GM19240 (cell line): Measurements from ENCODE around the gene CWC25.
A peak's percentile ranks its signal among the peaks of the same experiment; 100 is the strongest.
"Not testable (repeated sequence)": the region's sequence is repeated elsewhere in the genome, so short reads cannot be mapped to it uniquely, and the experiment has no call there.

Source experiments
- DNase-seq: peaks from one replicate; pipeline ENCODE4 v3.0.0; 2011; ENCODE audit warnings: low spot score; ENCODE audit not compliant: insufficient read length

Gene CWC25

DNA sequence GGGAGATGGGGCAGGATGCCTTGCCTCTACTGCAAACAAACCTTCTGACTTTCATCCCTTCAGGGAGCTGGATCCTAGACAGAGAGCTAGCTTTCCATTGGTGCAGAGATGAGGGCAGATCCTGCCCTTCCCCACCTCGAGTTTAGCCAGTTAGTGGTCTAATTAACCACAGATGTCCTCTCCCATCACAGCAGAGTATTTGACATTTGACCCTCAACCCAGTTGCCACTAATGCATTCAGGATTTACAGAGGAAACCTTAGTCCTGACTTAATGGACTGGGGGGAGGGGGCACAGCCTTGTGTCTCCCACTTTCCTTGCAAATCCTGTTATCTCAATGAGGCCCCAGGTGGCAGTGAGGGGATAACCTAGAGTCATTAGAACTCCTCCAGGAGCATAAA is 35.9 kb downstream of the CWC25 start:
- DNase-seq, result no peak

DNA sequence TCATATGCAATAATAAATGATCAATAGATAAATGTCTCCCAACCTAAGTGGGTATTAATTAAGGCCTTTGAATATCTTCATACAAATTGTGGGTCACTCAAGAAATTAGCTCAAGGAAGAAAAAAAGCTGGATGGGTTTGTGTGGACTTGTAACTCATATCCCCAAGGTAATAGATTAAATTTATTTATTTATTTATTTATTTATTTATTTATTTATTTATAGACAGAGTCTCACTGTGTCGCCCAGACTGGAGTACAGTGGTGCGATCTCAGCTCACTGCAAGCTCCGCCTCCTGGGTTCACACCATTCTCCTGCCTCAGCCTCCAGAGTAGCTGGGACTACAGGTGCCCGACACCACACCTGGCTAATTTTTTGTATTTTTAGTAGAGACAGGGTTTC is 37.1 kb downstream of the CWC25 start:
- DNase-seq, result not testable (repeated sequence)

DNA sequence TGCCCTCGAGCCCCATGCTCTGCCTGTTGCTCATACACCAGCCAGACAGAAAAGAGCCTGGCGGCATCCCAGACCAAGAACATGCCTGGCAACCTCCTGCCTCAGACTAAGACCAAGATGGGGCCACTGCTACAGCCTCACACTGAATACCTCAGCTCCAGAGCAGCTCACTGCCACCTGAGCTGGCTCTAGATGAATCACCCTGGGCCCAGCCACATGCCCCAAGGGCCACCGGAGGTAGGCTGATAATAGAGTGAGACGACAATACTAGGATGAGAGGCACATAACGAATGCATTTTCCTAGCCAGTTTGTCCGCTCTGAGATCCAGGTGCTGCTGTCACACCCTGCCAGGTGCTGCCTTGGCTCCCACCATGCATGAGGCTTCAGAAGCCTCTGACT is 38.7 kb downstream of the CWC25 start:
- DNase-seq, result no peak

DNA sequence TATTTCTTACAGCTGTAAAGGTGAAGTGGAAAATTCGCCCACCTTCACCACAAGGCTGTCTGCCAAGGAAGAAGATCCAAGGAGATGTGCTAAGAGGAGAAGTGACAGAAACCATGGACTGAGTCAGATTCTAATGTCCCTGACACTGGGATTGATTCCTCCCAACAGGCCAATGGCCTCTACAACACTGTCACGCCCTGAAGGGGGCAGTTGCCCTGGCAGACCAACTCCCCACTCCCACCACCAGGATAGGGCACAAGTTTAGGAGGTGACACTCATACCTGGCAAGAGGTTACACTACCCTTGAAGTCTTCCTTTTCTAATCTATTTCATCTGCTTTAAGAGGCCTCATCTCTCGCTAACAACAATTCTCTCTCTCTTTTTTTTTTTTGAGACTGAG is 41.9 kb downstream of the CWC25 start:
- DNase-seq, result no peak

DNA sequence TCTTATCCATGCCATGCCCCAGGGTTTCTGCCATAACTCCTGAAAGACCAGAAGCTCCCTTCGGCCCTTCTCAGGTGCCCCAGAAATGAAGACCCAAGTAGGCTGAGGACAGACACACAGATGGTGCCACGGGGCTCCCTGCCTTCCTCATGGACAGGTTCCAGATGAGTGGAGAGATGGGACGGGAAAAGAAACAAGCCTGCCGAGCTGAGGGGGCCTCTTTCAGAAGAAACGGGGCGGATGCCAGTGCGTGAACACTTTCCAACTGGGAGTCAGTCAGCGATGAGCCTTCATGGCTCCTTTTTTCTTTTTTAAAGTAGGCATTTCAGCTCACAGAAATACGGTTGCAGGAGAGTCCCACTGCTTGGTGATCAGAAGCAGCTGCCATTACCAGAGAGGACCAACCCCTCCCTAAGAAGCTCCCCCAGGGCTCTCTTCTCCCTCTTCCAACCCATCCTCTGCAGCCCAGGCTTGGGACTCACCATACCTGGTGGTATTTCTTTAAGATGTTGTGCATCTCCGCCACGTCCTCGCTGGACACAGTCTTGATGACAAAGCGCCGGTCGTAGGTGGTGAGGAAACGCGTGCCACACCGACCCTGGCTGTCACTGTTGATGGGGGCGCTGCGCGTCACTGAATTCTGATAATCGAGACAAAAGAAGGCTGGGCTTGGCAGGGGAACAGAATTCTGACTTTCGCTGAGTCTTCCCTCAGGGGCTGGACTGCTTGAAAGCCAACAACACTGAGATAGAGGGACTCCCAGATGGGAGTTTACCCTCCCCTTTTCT is 45.0 kb downstream of the CWC25 start:
- DNase-seq, result no peak

DNA sequence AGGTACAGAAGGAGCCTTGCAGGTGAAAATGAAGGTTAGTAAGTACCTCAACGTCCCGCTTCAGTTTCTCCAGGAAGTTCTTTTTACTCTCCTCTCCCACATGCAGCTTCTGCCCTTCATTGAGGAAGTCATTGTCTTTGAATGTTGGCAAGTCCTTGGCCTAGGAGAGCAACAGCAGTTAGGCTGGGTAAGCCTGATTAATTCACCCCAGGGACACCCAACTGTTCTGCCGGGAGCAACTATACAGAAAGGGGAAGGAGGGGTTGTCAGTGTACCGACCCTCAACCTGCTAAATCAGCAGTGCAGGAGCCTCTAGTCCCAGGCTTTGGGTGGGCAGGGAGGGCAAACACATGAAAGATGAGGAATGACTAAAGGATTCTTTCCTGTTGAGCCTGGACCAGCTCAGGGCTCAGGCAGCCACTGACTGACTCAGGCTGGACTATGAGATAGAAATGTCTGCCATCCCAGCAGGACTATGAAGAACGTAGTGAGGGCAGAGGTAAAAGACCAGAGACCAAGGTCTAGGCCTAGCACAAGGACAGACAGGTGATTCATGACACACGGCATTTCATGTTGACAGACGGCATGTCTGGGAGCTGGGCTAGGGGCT is 47.4 kb downstream of the CWC25 start:
- no peak for DNase-seq

DNA sequence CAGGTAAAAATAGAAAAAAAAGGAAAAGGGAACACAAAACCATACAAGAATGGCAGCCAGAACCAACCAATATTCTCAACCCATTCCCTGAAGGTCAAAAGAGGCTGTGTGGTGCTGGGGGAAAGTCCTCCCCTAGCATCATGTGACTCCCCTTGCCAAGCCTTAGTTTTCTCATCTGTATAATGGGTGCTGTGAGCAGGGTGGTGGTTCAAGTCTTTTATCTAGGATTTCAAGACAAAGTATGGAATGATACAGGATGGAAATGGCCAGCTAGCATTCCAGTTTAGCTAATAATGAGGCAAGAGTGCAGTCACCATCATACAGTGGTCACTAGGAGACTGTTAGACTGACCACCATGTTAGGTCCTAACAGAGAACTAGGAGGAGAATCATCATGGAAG is 51.9 kb downstream of the CWC25 start:
- DNase-seq, result no peak

DNA sequence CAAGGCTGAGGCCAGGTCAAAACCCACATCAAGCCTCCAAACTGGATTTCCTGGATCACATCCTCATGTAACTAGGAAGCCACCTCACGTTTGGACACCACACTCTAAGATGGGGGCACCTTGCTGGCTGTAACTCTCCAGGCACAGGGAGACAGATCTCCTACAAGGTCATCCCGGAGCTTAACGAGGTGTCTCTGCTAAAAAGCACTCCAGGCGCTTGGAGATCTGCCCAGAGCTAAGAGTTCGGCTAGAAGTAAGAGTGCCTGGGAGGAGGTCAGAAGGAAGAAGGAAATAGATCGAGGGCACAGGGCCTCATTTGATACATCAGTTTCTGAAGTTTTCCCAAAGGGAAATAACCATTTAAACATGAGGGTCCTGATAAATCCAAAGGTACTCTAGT is 56.7 kb downstream of the CWC25 start:
- no peak for DNase-seq

DNA sequence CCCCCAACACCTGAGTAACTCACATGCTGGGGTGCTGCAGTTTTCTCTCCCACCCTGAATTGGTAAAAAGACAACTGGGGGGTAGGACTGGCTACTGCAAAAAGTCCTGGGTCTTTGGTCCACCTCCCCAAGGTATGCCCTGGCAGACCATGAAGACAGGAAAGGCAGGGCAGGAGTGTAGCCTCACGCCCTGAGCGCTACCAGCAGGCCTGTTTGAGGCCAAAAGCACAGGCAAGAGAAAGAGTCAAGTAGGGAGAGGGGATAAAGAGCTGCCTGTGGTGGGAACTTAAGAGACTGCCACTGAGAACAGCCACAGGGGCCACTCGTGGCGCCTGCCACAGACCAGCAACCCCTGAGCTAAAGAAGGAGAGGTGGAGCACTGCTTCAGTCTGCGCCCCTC is 58.8 kb downstream of the CWC25 start:
- no peak for DNase-seq

DNA sequence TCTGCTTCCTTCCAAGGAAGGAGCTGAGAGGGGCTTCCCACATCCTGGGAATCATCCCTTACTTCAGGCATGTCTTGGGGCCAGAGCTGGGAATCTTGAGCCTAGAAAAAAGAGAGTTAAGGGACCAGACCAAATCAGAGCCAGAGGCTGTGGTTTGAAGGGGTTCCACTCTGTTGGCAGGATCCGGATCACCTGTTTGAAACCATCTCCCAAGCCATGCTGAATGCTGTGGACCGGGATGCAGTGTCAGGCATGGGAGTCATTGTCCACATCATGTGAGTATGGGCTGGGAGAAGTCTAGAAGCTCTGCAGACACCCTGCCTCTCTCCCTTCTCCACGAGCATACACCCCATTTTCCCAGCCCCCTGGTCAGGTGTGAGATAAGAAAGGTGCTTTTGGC is 62.9 kb downstream of the CWC25 start:
- DNase-seq, result no peak

DNA sequence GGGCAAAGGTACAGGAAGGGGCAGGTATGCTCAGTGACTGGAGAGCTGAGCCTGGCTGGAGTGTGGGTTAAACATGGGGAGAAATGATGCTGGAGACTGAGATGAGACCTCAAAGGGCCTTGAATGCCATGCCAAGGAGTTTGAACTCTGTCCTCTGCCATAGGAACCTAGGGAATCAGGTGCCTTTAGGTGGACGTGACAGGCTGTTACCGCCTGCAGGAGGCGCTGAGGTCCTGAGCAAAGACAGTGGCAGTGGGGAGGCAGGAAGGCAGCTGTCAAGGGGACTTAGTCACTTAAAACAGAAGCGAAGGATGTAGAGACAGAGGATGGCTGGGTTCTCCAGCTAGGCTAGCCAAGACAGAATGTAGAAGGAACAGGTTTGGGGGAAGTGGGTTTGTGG is 63.5 kb downstream of the CWC25 start:
- no peak for DNase-seq

DNA sequence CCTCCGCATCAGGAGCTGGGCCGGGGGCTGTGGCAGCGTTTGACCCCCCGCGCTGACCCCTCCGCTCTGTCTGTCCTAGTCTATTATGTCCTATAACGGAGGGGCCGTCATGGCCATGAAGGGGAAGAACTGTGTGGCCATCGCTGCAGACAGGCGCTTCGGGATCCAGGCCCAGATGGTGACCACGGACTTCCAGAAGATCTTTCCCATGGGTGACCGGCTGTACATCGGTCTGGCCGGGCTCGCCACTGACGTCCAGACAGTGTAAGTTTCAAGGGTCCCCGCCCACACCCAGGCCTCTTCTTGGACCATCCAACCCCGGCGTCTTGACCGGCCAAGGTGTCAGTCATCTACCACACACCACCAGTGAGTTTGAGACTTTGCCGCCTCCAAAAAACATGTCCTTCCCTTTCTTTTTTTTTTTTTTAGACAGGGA is 72.0 kb downstream of the CWC25 start:
- no peak for DNase-seq

DNA sequence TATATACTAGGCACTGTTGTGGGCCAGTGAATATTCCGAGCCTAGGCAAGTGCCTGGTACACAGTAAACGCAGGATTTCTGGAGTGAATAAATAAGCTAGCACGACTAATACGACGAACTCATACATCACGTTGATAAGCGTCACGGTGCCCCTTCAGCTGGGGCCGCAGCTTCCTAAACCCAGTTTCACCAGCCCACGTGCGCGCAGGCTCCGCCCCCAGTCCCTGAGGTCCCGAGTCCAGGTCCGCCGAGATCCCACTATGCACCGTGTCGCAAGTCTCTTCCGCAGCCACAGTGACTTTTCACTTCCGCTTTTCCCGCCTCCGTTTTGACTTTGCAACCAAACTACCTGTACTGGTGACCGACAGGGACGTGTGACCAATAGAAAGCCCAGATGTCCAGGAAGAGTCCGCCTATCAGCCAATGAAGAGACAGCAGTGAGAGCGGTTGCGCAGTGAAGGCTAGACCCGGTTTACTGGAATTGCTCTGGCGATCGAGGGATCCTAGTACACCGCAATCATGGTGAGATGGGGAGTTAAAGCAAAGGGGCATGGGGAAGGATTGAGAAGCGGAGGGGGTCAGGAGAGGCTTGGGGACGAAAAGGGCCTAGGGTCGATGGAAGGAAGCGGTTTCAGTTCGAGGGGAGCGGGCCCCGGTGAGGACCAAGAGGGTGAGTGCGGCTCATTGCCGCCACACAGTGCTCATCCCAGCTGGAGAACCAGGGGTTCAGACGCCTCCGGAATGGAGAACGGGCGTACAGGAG is 72.6 kb downstream of the CWC25 start, which contains the start of gene PSMB3:
Gene PSMB3, plus strand, starts transcription at position 434 of the 763 bp plus-strand sequence. Its CDS starts 86 bp downstream, at position 520.
- peak; percentile 95 for DNase-seq

DNA sequence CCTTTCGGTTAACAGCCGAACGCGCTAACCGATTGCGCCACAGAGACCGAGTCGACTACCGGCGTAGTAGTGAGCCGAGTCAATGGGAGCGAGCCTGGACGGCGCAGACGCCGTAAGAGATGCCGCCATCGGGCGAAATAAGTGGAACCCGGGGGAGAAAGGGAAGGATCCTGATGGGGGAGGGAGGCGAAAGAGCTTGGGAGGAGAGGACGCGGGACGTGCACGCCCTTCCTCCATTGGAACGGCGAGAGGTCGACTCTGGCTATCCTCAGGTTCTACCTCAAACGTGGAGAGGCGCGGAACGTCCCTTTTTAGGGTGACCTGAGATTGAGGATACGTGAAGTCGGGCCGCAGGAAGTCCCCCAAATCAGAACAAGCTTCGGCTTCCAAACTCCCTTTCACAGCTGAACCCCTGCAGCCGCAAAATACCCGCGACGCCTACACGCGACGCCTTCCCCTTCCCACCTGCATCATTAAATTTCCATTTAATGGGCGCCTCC is 73.3 kb downstream of the CWC25 start:
- no peak for DNase-seq

DNA sequence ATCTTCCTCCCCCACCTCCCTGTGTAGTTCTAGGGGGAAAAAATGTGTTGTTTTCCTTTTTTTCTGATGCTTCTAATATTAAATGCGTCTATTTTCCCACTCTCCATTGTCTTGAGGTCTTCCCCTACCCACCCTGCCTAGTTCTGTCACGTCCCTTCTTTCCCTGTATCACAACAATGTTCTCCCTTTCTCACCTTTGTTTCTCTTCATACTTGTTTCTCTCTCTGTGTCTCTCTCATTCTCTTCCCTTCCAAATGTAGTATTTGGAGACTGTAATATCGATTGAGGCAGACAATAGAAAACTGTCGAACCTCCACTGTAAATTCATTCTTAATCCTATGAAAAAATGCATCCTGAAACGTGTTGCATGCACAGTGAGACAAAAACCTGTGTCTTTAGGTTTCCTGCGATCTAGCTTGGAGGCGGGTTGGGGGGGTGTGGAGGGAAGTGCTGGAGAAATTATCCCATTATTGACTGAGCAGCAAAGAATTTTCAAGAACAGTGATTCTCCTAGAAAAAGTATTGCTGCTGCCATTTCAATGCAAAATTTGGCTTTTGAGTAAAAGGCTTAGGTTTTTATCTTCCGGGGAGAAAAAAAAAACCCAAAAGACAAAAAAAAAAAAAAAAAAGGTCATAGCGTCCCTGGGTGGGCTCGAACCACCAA is 73.8 kb downstream of the CWC25 start:
- no peak for DNase-seq
